ENCODE data around the gene PTPRD. TPM values are rescaled to one million over a fixed set of nuclear protein-coding genes. Genes with fewer than 3 reads are reported as not detected.

The PTPRD gene
- total RNA-seq, 1 experiment from 2014 or later = 70.1 TPM

- H3K4me1 ChIP-seq = no peaks in the 10 kb centered on the region
- no TSS peak for BruUV-seq (replicated peaks)
- no peaks in the 10 kb centered on the region for H3K36me3 ChIP-seq (ENCODE audit: control insufficient read depth, insufficient read depth, low read length)
- no peaks in the 10 kb centered on the region for H3K9me3 Mint-ChIP-seq (ENCODE audit: unreplicated experiment)
- H3K36me3 Mint-ChIP-seq (ENCODE audit: insufficient read depth, unreplicated experiment) = no peaks in the 10 kb centered on the region
- no peak for TF ChIP-seq CTCF (IDR thresholded peaks at IDR 0.05; ENCODE audit: insufficient read depth in 1 of 2, low read depth in 1 of 2, low read length in 1 of 2, severe bottlenecking in 1 of 2, unreplicated experiment in 1 of 2)
- no peak for DNase-seq
- no peaks in the 10 kb centered on the region for H3K4me1 Mint-ChIP-seq (ENCODE audit: low read depth, unreplicated experiment)
- H3K9me3 ChIP-seq = no peaks in the 10 kb centered on the region
- CTCF ChIA-PET = no interaction called here
- intact Hi-C loops (cut with micrococcal nuclease; ENCODE audit: unreplicated experiment) = no loop called here
- H3K27ac Mint-ChIP-seq (ENCODE audit: unreplicated experiment) = no peak overlapping the region
- H3K27me3 Mint-ChIP-seq (ENCODE audit: insufficient read depth, unreplicated experiment) = no peaks in the 10 kb centered on the region
- H3K27me3 ChIP-seq (replicated peaks; ENCODE audit: control insufficient read depth, insufficient read depth, low read length) = no peaks in the 10 kb centered on the region
- no peak overlapping the region for H3K4me3 ChIP-seq (ENCODE audit: low read depth, low read length)
- no peak overlapping the region for H3K4me3 Mint-ChIP-seq (ENCODE audit: unreplicated experiment)
- POLR2A ChIA-PET = no interaction called here
These were observed 1711.7 kb downstream of the PTPRD start for GRCh38 chr9:8901146-8901545.

GRCh38 chr9:8899511-8899910 is 1713.3 kb downstream of the PTPRD start:
- intact Hi-C loops (cut with micrococcal nuclease; ENCODE audit: unreplicated experiment) = loop anchor here (5.0 to 10.0 kb wide), 2 partner anchors 515 to 1327 kb away; no protein-coding TSS in a partner anchor
- POLR2A ChIA-PET = no interaction called here
- H3K4me3 ChIP-seq (ENCODE audit: low read depth, low read length) = no peak overlapping the region
- no peaks in the 10 kb centered on the region for H3K27me3 ChIP-seq (replicated peaks; ENCODE audit: control insufficient read depth, insufficient read depth, low read length)
- no peaks in the 10 kb centered on the region for H3K36me3 ChIP-seq (ENCODE audit: control insufficient read depth, insufficient read depth, low read length)
- no peaks in the 10 kb centered on the region for H3K9me3 ChIP-seq
- no TSS peak for BruUV-seq (replicated peaks)
- Mint-ChIP-seq H3K4me1 (ENCODE audit: low read depth, unreplicated experiment) (no peaks in the 10 kb centered on the region), H3K9me3 (ENCODE audit: unreplicated experiment) (no peaks in the 10 kb centered on the region), H3K27ac (ENCODE audit: unreplicated experiment) (no peak overlapping the region), H3K4me3 (ENCODE audit: unreplicated experiment) (no peak overlapping the region), H3K27me3 (ENCODE audit: insufficient read depth, unreplicated experiment) (no peaks in the 10 kb centered on the region), H3K36me3 (ENCODE audit: insufficient read depth, unreplicated experiment) (no peaks in the 10 kb centered on the region)
- CTCF ChIA-PET = no interaction called here
- TF ChIP-seq CTCF (IDR thresholded peaks at IDR 0.05; ENCODE audit: insufficient read depth in 1 of 2, low read depth in 1 of 2, low read length in 1 of 2, severe bottlenecking in 1 of 2, unreplicated experiment in 1 of 2) = no peak
- no peak for DNase-seq
- no peaks in the 10 kb centered on the region for H3K4me1 ChIP-seq

DNA sequence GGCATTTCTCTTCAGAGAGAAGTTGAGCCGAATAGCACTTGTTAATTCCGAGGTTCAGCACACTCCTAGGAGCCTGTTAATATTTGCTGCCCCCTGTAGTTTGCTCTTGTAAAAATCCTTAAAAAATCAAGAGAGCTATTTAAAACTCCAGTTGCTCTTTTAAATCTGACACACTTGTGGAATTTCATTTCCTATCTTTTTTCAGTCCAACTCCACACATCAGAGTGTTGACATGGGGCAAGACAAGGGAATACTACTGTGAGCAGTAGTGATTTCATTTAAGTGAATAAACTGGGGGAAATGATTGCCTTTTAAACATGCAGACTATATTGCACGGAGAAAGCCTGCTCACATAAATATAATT is 1717.0 kb downstream of the PTPRD start:
- intact Hi-C loops (cut with micrococcal nuclease; ENCODE audit: unreplicated experiment) = loop anchor here (1.0 to 10.0 kb wide), 4 partner anchors 204 to 1324 kb away; no protein-coding TSS in a partner anchor
- Mint-ChIP-seq H3K4me1 (ENCODE audit: low read depth, unreplicated experiment) (no peaks in the 10 kb centered on the region), H3K27ac (ENCODE audit: unreplicated experiment) (no peak overlapping the region), H3K27me3 (ENCODE audit: insufficient read depth, unreplicated experiment) (no peaks in the 10 kb centered on the region), H3K9me3 (ENCODE audit: unreplicated experiment) (no peaks in the 10 kb centered on the region), H3K36me3 (ENCODE audit: insufficient read depth, unreplicated experiment) (no peaks in the 10 kb centered on the region), H3K4me3 (ENCODE audit: unreplicated experiment) (no peak overlapping the region)
- Histone ChIP-seq H3K9me3 (no peaks in the 10 kb centered on the region), H3K36me3 (ENCODE audit: control insufficient read depth, insufficient read depth, low read length) (no peaks in the 10 kb centered on the region), H3K4me1 (no peaks in the 10 kb centered on the region), H3K4me3 (ENCODE audit: low read depth, low read length) (no peak overlapping the region), H3K27me3 (replicated peaks; ENCODE audit: control insufficient read depth, insufficient read depth, low read length) (no peaks in the 10 kb centered on the region)
- CTCF ChIA-PET = interaction anchor here (0.6 to 1.4 kb wide), 5 partner anchors 27 to 1494 kb away, joined by 3 to 7 read pairs (median 3); no protein-coding TSS in a partner anchor
- BruUV-seq (replicated peaks) = no TSS peak
- peak; percentile 41 to 55 for TF ChIP-seq CTCF (IDR thresholded peaks at IDR 0.05; ENCODE audit: insufficient read depth in 1 of 2, low read depth in 1 of 2, low read length in 1 of 2, severe bottlenecking in 1 of 2, unreplicated experiment in 1 of 2)
- peak in 1 of 2 experiments; percentile 36 for DNase-seq
- POLR2A ChIA-PET = no interaction called here
